OCI-LY7 (cell line): ENCODE results near the gene FABP6. TPM values are rescaled to one million over a fixed set of nuclear protein-coding genes. Genes with fewer than 3 reads are reported as not detected.

ENCODE experiments used
- BruUV-seq: library from RNA; stranded (reverse); fragments of 400-500 nt; replicated peaks from 2 replicates; lab custom pipeline; 2021; lab: Mats Ljungman, UMichigan
- CTCF ChIA-PET: fragments of 300-600 bp; sonication (Branson Sonifier 250); formaldehyde crosslinking; loops from one replicate; lab custom pipeline; 2022; ENCODE audit warnings: antibody characterized with exemption; ENCODE audit not compliant: unreplicated experiment; lab: Charles Lee
- POLR2A ChIA-PET: fragments of 300-600 bp; sonication (Branson Sonifier 250); formaldehyde crosslinking; loops from one replicate; lab custom pipeline; 2022; ENCODE audit warnings: antibody characterized with exemption; lab: Charles Lee
- DNase-seq: peaks from one replicate; pipeline ENCODE4 v3.0.0-alpha.2; 2015; ENCODE audit warnings: low spot score
- H2AFZ ChIP-seq: fragments of 200-600 bp; sonication (generic), shearing (Covaris generic); 2 replicates; pipeline ENCODE4 v1.6.1; 2014; ENCODE audit warnings: mild to moderate bottlenecking, antibody characterized with exemption, low read length, moderate library complexity
- H3K27ac ChIP-seq: fragments of 200-600 bp; sonication (generic); 2 replicates; pipeline ENCODE4 v1.5.1; 2014; ENCODE audit warnings: mixed run types, low read depth, mild to moderate bottlenecking, moderate library complexity, low read length, inconsistent platforms; ENCODE audit not compliant: poor library complexity, severe bottlenecking
- H3K36me3 ChIP-seq: fragments of 200-600 bp; sonication (generic); 2 replicates; pipeline ENCODE4 v1.6.1; 2014; ENCODE audit warnings: mild to moderate bottlenecking, antibody characterized with exemption, low read length, moderate library complexity, mixed read lengths; ENCODE audit not compliant: insufficient read depth
- H3K4me1 ChIP-seq: fragments of 200-600 bp; sonication (generic); 2 replicates; pipeline ENCODE4 v1.5.1; 2014; ENCODE audit warnings: mild to moderate bottlenecking, low read length; ENCODE audit not compliant: insufficient read depth, poor library complexity, severe bottlenecking
- H3K4me2 ChIP-seq: fragments of 200-600 bp; sonication (generic); 2 replicates; pipeline ENCODE4 v1.6.1; 2014; ENCODE audit warnings: mild to moderate bottlenecking, low read length
- H3K4me3 ChIP-seq: fragments of 200-600 bp; sonication (generic); 2 replicates; pipeline ENCODE4 v1.5.1; 2014; ENCODE audit warnings: mild to moderate bottlenecking, low read depth, low read length; ENCODE audit not compliant: poor library complexity, severe bottlenecking
- H3K79me2 ChIP-seq: fragments of 200-600 bp; sonication (generic); 2 replicates; pipeline ENCODE4 v1.6.1; 2016; ENCODE audit warnings: low read depth, mild to moderate bottlenecking, low read length, moderate library complexity, mixed read lengths; ENCODE audit not compliant: insufficient read depth
- H3K9me2 ChIP-seq: fragments of 200-600 bp; sonication (generic); 2 replicates; pipeline ENCODE4 v1.6.1; 2016; ENCODE audit warnings: mild to moderate bottlenecking, low read length, mixed read lengths; ENCODE audit not compliant: insufficient read depth
- H3K9me3 ChIP-seq: fragments of 200-600 bp; sonication (generic); 2 replicates; pipeline ENCODE4 v1.6.1; 2014; ENCODE audit warnings: mild to moderate bottlenecking, mixed run types, low read length, mixed read lengths
- H4K20me1 ChIP-seq: fragments of 200-600 bp; sonication (generic); 2 replicates; pipeline ENCODE4 v1.6.1; 2014; ENCODE audit warnings: mild to moderate bottlenecking, antibody characterized with exemption, low read length, moderate library complexity, mixed read lengths; ENCODE audit not compliant: insufficient read depth
- CTCF ChIP-seq: fragments of 200-600 bp; sonication (generic); conservative IDR thresholded peaks from 2 replicates; pipeline ENCODE4 v1.5.1; 2014; ENCODE audit warnings: mild to moderate bottlenecking, antibody characterized with exemption, low read length, moderate library complexity, mixed read lengths
- EZH2phosphoT487 ChIP-seq: fragments of 200-600 bp; sonication (generic); IDR thresholded peaks from 2 replicates; pipeline ENCODE4 v1.6.1; 2018; ENCODE audit warnings: low read depth, borderline replicate concordance, mild to moderate bottlenecking, mixed run types, antibody characterized with exemption, low read length, moderate library complexity, mixed read lengths
- intact Hi-C: fragments of 100-400 bp; cut with micrococcal nuclease; formaldehyde crosslinking; loops from one replicate; pipeline ENCODE4 v1.10.0; 2022; ENCODE audit not compliant: unreplicated experiment
- total RNA-seq, 2 experiments: library from RNA; depleted of rRNA in 1 of 2; stranded (reverse); fragments of >200 nt in 1 of 2; shearing (Covaris generic) in 1 of 2; gene quantifications; 2 replicates each; pipeline ENCODE4 v1.2.3, GENCODE V29; 2014 to 2022

FABP6 gene
- total RNA-seq, 2 experiments from 2014 or later, result 0.69 TPM; not detected in 1

- Histone ChIP-seq H4K20me1 (no peaks in the 10 kb centered on the region), H3K4me3 (no peak overlapping the region), H3K4me1 (no peaks in the 10 kb centered on the region), H3K79me2 (no peaks in the 10 kb centered on the region), H3K27ac (no peak overlapping the region), H3K36me3 (no peaks in the 10 kb centered on the region), H3K9me3 (no peaks in the 10 kb centered on the region), H3K9me2 (no peaks in the 10 kb centered on the region), H3K4me2 (no peak overlapping the region), H2AFZ (no peak overlapping the region)
- no TSS peak for BruUV-seq
- ChIA-PET CTCF (no interaction called here), POLR2A (no interaction called here)
- TF ChIP-seq EZH2phosphoT487 (no peak), CTCF (no peak)
- DNase-seq, result no peak
- intact Hi-C loops, result no loop called here
Measured at GRCh38 chr5:160181965-160182622, 47.2 kb upstream of the FABP6 start.

- ChIA-PET CTCF (no interaction called here), POLR2A (interaction anchor here (0.6 to 0.9 kb wide), 2 partner anchors 12 to 92 kb away, joined by 3 to 4 read pairs; no protein-coding TSS in a partner anchor)
- H3K9me2 ChIP-seq, result no peaks in the 10 kb centered on the region
- no peaks in the 10 kb centered on the region for H3K79me2 ChIP-seq
- no peak overlapping the region for H3K27ac ChIP-seq
- no peak for DNase-seq
- H3K4me3 ChIP-seq, result no peak overlapping the region
- no peak overlapping the region for H2AFZ ChIP-seq
- no peak for TF ChIP-seq CTCF
- no peak for TF ChIP-seq EZH2phosphoT487
- no peaks in the 10 kb centered on the region for H3K9me3 ChIP-seq
- intact Hi-C loops, result no loop called here
- no peaks in the 10 kb centered on the region for H3K4me1 ChIP-seq
- no peaks in the 10 kb centered on the region for H4K20me1 ChIP-seq
- no peak overlapping the region for H3K4me2 ChIP-seq
- BruUV-seq, result no TSS peak
- H3K36me3 ChIP-seq, result no peaks in the 10 kb centered on the region
Measured at GRCh38 chr5:160183075-160183474, 46.2 kb upstream of the FABP6 start.

GRCh38 chr5:160185626-160186360 lies 43.5 kb upstream of the FABP6 start:
- DNase-seq, result no peak
- H2AFZ ChIP-seq, result no peak overlapping the region
- no peaks in the 10 kb centered on the region for H3K79me2 ChIP-seq
- POLR2A ChIA-PET, result no interaction called here
- H3K27ac ChIP-seq, result no peak overlapping the region
- H3K4me1 ChIP-seq, result no peaks in the 10 kb centered on the region
- no peaks in the 10 kb centered on the region for H3K9me3 ChIP-seq
- TF ChIP-seq EZH2phosphoT487 (no peak), CTCF (no peak)
- no TSS peak for BruUV-seq
- H3K36me3 ChIP-seq, result no peaks in the 10 kb centered on the region
- CTCF ChIA-PET, result no interaction called here
- H3K4me3 ChIP-seq, result no peak overlapping the region
- intact Hi-C loops, result no loop called here
- no peaks in the 10 kb centered on the region for H4K20me1 ChIP-seq
- H3K4me2 ChIP-seq, result no peak overlapping the region
- H3K9me2 ChIP-seq, result no peaks in the 10 kb centered on the region
